Measurements from ENCODE around the gene POU2AF3.
"Not testable (repeated sequence)": the region's sequence is repeated elsewhere in the genome, so short reads cannot be mapped to it uniquely, and the experiment has no call there.

The POU2AF3 gene

GRCh38 chr11:111310723-111311122 lies 12.4 kb downstream of the POU2AF3 start:
- Histone ChIP-seq H3K18ac (ENCODE audit: low read depth in 1 of 2, low read length in 2 of 2) (no peak overlapping the region), H3K79me1 (replicated peaks; ENCODE audit: low read length, poor library complexity, severe bottlenecking) (no peaks in the 10 kb centered on the region), H3K4ac (ENCODE audit: low read depth in 1 of 2, low read length in 2 of 2) (no peak overlapping the region), H3K4me1 (ENCODE audit: control insufficient read depth, insufficient read depth, low read depth, low read length) (no peaks in the 10 kb centered on the region), H2BK12ac (ENCODE audit: low read length in 2 of 2) (no peak overlapping the region), H3K14ac (ENCODE audit: low read length in 2 of 2) (no peak overlapping the region), H2BK120ac (ENCODE audit: low read depth, low read length) (no peak overlapping the region), H3K4me2 (ENCODE audit: low read length, poor library complexity, severe bottlenecking) (no peak overlapping the region), H4K91ac (ENCODE audit: low read length) (no peak overlapping the region), H2AFZ (ENCODE audit: low read depth, low read length) (no peak overlapping the region), H3K9me3 (ENCODE audit: control insufficient read depth, low read length) (no peaks in the 10 kb centered on the region), H3K9ac (ENCODE audit: low read length) (no peak overlapping the region), H4K8ac (ENCODE audit: low read length) (no peak overlapping the region), H3K36me3 (ENCODE audit: control insufficient read depth in 1 of 2, insufficient read depth in 2 of 2, low read depth in 1 of 2, low read length in 2 of 2) (no peaks in the 10 kb centered on the region), H3K27ac (ENCODE audit: low read length, poor library complexity, severe bottlenecking) (no peak overlapping the region), H3K23ac (ENCODE audit: low read length in 2 of 2) (no peak overlapping the region), H2AK5ac (ENCODE audit: low read length, severe bottlenecking) (no peak overlapping the region), H2BK15ac (ENCODE audit: low read depth, poor library complexity, severe bottlenecking) (no peak overlapping the region), H3K4me3 (ENCODE audit: insufficient read depth in 1 of 2, low read depth in 1 of 2, low read length in 2 of 2) (no peak overlapping the region), H2BK5ac (ENCODE audit: low read depth, low read length, poor library complexity, severe bottlenecking) (no peak overlapping the region), H3K27me3 (ENCODE audit: control insufficient read depth in 1 of 2, insufficient read depth in 1 of 2, low read length in 2 of 2) (peaks cover 14 to 28% of the 10 kb centered on the region in 2 experiments)
- 91% methylated on average over 6 of the region's 6 CpGs for WGBS
- no peak for DNase-seq

GRCh38 chr11:111312076-111312475 lies 13.7 kb downstream of the POU2AF3 start:
- Histone ChIP-seq H4K8ac (ENCODE audit: low read length) (no peak overlapping the region), H3K36me3 (ENCODE audit: control insufficient read depth in 1 of 2, insufficient read depth in 2 of 2, low read depth in 1 of 2, low read length in 2 of 2) (no peaks in the 10 kb centered on the region), H3K4me3 (ENCODE audit: insufficient read depth in 1 of 2, low read depth in 1 of 2, low read length in 2 of 2) (no peak overlapping the region), H3K79me1 (replicated peaks; ENCODE audit: low read length, poor library complexity, severe bottlenecking) (no peaks in the 10 kb centered on the region), H3K27me3 (ENCODE audit: control insufficient read depth in 1 of 2, insufficient read depth in 1 of 2, low read length in 2 of 2) (peaks cover 8 to 18% of the 10 kb centered on the region in 2 experiments), H3K14ac (ENCODE audit: low read length in 2 of 2) (no peak overlapping the region), H3K27ac (ENCODE audit: low read length, poor library complexity, severe bottlenecking) (no peak overlapping the region), H3K4ac (ENCODE audit: low read depth in 1 of 2, low read length in 2 of 2) (no peak overlapping the region), H3K23ac (ENCODE audit: low read length in 2 of 2) (no peak overlapping the region), H3K9me3 (ENCODE audit: control insufficient read depth, low read length) (peaks cover 3% of the 10 kb centered on the region), H2BK5ac (ENCODE audit: low read depth, low read length, poor library complexity, severe bottlenecking) (no peak overlapping the region), H3K4me1 (ENCODE audit: control insufficient read depth, insufficient read depth, low read depth, low read length) (no peaks in the 10 kb centered on the region), H2BK120ac (ENCODE audit: low read depth, low read length) (no peak overlapping the region), H3K4me2 (ENCODE audit: low read length, poor library complexity, severe bottlenecking) (no peak overlapping the region), H4K91ac (ENCODE audit: low read length) (no peak overlapping the region), H2AFZ (ENCODE audit: low read depth, low read length) (no peak overlapping the region), H2AK5ac (ENCODE audit: low read length, severe bottlenecking) (no peak overlapping the region), H2BK15ac (ENCODE audit: low read depth, poor library complexity, severe bottlenecking) (no peak overlapping the region), H3K9ac (ENCODE audit: low read length) (no peak overlapping the region), H3K18ac (ENCODE audit: low read depth in 1 of 2, low read length in 2 of 2) (no peak overlapping the region), H2BK12ac (ENCODE audit: low read length in 2 of 2) (no peak overlapping the region)
- WGBS = 83% methylated on average over 1 of the region's 1 CpG
- DNase-seq = no peak

GRCh38 chr11:111319296-111319695 lies 20.9 kb downstream of the POU2AF3 start:
- H3K9me3 ChIP-seq (ENCODE audit: control insufficient read depth, low read length) = peaks cover 3% of the 10 kb centered on the region
- no peak for DNase-seq
- no peak overlapping the region for H2BK120ac ChIP-seq (ENCODE audit: low read depth, low read length)
- no peaks in the 10 kb centered on the region for H3K36me3 ChIP-seq (ENCODE audit: control insufficient read depth in 1 of 2, insufficient read depth in 2 of 2, low read depth in 1 of 2, low read length in 2 of 2)
- H3K4me1 ChIP-seq (ENCODE audit: control insufficient read depth, insufficient read depth, low read depth, low read length) = no peaks in the 10 kb centered on the region
- no peak overlapping the region for H3K4ac ChIP-seq (ENCODE audit: low read depth in 1 of 2, low read length in 2 of 2)
- H3K23ac ChIP-seq (ENCODE audit: low read length in 2 of 2) = no peak overlapping the region
- no peak overlapping the region for H2BK12ac ChIP-seq (ENCODE audit: low read length in 2 of 2)
- no peak overlapping the region for H3K4me2 ChIP-seq (ENCODE audit: low read length, poor library complexity, severe bottlenecking)
- 74% methylated on average over 6 of the region's 6 CpGs for WGBS
- no peaks in the 10 kb centered on the region for H3K79me1 ChIP-seq (replicated peaks; ENCODE audit: low read length, poor library complexity, severe bottlenecking)
- H3K4me3 ChIP-seq (ENCODE audit: insufficient read depth in 1 of 2, low read depth in 1 of 2, low read length in 2 of 2) = no peak overlapping the region
- no peak overlapping the region for H3K18ac ChIP-seq (ENCODE audit: low read depth in 1 of 2, low read length in 2 of 2)
- H4K8ac ChIP-seq (ENCODE audit: low read length) = no peak overlapping the region
- H3K9ac ChIP-seq (ENCODE audit: low read length) = no peak overlapping the region
- H3K27me3 ChIP-seq (ENCODE audit: control insufficient read depth in 1 of 2, insufficient read depth in 1 of 2, low read length in 2 of 2) = peaks cover 4 to 30% of the 10 kb centered on the region in 2 experiments
- H2AFZ ChIP-seq (ENCODE audit: low read depth, low read length) = no peak overlapping the region
- no peak overlapping the region for H2AK5ac ChIP-seq (ENCODE audit: low read length, severe bottlenecking)
- H2BK5ac ChIP-seq (ENCODE audit: low read depth, low read length, poor library complexity, severe bottlenecking) = no peak overlapping the region
- H3K27ac ChIP-seq (ENCODE audit: low read length, poor library complexity, severe bottlenecking) = no peak overlapping the region
- H3K14ac ChIP-seq (ENCODE audit: low read length in 2 of 2) = no peak overlapping the region
- H2BK15ac ChIP-seq (ENCODE audit: low read depth, poor library complexity, severe bottlenecking) = no peak overlapping the region
- H4K91ac ChIP-seq (ENCODE audit: low read length) = no peak overlapping the region

GRCh38 chr11:111320199-111320598 lies 21.9 kb downstream of the POU2AF3 start:
- not testable (repeated sequence) for H3K9ac ChIP-seq (ENCODE audit: low read length); H4K8ac ChIP-seq (ENCODE audit: low read length); H3K4me1 ChIP-seq (ENCODE audit: control insufficient read depth, insufficient read depth, low read depth, low read length); H3K9me3 ChIP-seq (ENCODE audit: control insufficient read depth, low read length); H3K4me3 ChIP-seq (ENCODE audit: insufficient read depth in 1 of 2, low read depth in 1 of 2, low read length in 2 of 2); DNase-seq; H2BK12ac ChIP-seq (ENCODE audit: low read length in 2 of 2); H4K91ac ChIP-seq (ENCODE audit: low read length); H2BK5ac ChIP-seq (ENCODE audit: low read depth, low read length, poor library complexity, severe bottlenecking); H3K79me1 ChIP-seq (replicated peaks; ENCODE audit: low read length, poor library complexity, severe bottlenecking); H3K23ac ChIP-seq (ENCODE audit: low read length in 2 of 2); H2BK15ac ChIP-seq (ENCODE audit: low read depth, poor library complexity, severe bottlenecking); H2BK120ac ChIP-seq (ENCODE audit: low read depth, low read length); H2AFZ ChIP-seq (ENCODE audit: low read depth, low read length); H3K36me3 ChIP-seq (ENCODE audit: control insufficient read depth in 1 of 2, insufficient read depth in 2 of 2, low read depth in 1 of 2, low read length in 2 of 2); H2AK5ac ChIP-seq (ENCODE audit: low read length, severe bottlenecking); H3K4me2 ChIP-seq (ENCODE audit: low read length, poor library complexity, severe bottlenecking); H3K27ac ChIP-seq (ENCODE audit: low read length, poor library complexity, severe bottlenecking); H3K4ac ChIP-seq (ENCODE audit: low read depth in 1 of 2, low read length in 2 of 2); H3K14ac ChIP-seq (ENCODE audit: low read length in 2 of 2); H3K18ac ChIP-seq (ENCODE audit: low read depth in 1 of 2, low read length in 2 of 2)
- H3K27me3 ChIP-seq (ENCODE audit: control insufficient read depth in 1 of 2, insufficient read depth in 1 of 2, low read length in 2 of 2) = peaks cover 4 to 32% of the 10 kb centered on the region in 2 experiments
- WGBS = 76% methylated on average over 6 of the region's 6 CpGs

All from mesenchymal stem cell (in vitro differentiated cells and primary cell).